DMS114 treated with DMSO at 0.1 percent for 48 hours (cell line): ENCODE results near the gene LRRC36.
A peak's percentile ranks its signal among the peaks of the same experiment; 100 is the strongest.

Experiments used
- DNase-seq: peaks from one replicate; lab custom pipeline; 2025; ENCODE audit not compliant: unreplicated experiment; lab: John Stamatoyannopoulos, UW

LRRC36 gene

GRCh38 chr16:67326472-67327309 is at the start of gene LRRC36, which contains the start of gene KCTD19:
Gene LRRC36 (plus strand): TSS chr16:67326815. CDS start chr16:67326863, 48 bp downstream.
Gene KCTD19 (minus strand): TSS chr16:67326741. CDS start chr16:67326707, 34 bp downstream.
- peak; percentile 54 for DNase-seq

GRCh38 chr16:67277294-67277998 is 49.2 kb upstream of the LRRC36 start:
- no peak for DNase-seq

- no peak for DNase-seq
These were observed 48.4 kb upstream of the LRRC36 start for GRCh38 chr16:67277999-67278772.

GRCh38 chr16:67278773-67279295 is 47.8 kb upstream of the LRRC36 start:
- DNase-seq: no peak

- peak; percentile 7 for DNase-seq
These were observed 47.1 kb upstream of the LRRC36 start, which contains the start of gene PLEKHG4 for GRCh38 chr16:67279296-67280089. Gene PLEKHG4 (plus strand): TSS chr16:67279532. CDS start chr16:67280045, 513 bp downstream.

- DNase-seq: no peak
These were observed 46.3 kb upstream of the LRRC36 start for GRCh38 chr16:67280090-67281015.

- no peak for DNase-seq
These were observed 44.8 kb upstream of the LRRC36 start for GRCh38 chr16:67281536-67282446.

GRCh38 chr16:67282447-67282805 is 44.2 kb upstream of the LRRC36 start:
- no peak for DNase-seq

GRCh38 chr16:67283039-67283825 is 43.4 kb upstream of the LRRC36 start:
- DNase-seq: no peak

- DNase-seq: no peak
These were observed 42.6 kb upstream of the LRRC36 start for GRCh38 chr16:67283826-67284555.

- peak; percentile 10 for DNase-seq
These were observed 41.6 kb upstream of the LRRC36 start for GRCh38 chr16:67284699-67285646.

GRCh38 chr16:67286441-67287235 is 40.0 kb upstream of the LRRC36 start:
- DNase-seq: no peak

- DNase-seq: no peak
These were observed 38.7 kb upstream of the LRRC36 start for GRCh38 chr16:67287960-67288359.

- no peak for DNase-seq
These were observed 35.2 kb upstream of the LRRC36 start for GRCh38 chr16:67291461-67291860.
